ENCODE results near the gene SLC6A16.
"Not testable (repeated sequence)": the region's sequence is repeated elsewhere in the genome, so short reads cannot be mapped to it uniquely, and the experiment has no call there.

Gene SLC6A16

DNA sequence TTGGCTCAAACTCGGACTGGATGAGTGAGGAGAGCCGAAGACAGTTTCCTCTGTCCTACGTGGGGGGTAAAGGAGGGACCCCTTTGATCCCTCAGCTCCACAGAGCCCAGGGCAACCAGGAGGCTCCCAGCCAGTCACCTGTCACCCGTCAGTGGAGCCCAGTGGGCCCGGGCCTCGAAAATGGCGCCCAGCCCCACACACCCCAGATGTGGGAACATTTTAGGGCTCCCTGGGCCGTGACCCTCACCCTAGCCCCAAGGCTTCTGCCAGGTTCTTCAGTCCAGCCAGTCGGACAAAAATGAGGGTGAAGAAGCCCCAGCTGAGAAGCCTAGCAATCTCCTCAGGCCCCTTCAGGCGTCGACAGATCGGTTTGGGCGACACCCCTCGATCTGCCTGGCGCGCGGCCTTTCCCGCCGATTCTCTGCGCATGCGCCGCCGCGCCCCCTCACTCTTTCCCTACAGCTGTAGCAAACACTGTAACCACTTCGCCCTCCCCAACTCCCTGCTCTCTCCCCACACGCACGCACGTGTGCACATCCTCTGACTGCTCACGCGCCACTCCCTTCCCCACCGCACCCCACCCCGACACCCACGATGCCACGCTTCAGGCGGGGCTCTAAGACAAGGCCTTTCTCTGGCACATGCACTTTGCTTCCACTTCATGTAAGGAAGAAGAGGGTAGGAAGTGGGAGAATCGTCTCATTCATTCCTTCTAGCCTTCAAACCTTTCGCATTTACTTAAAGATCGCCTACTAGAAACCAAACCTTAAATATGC is at the start of gene SLC6A16:
SLC6A16 (minus strand) TSS at position 391 of the 776 bp plus-strand sequence. CDS start 13,844 bp downstream, outside the sequence.
- DNase-seq (ENCODE audit: low spot score) = no peak

GRCh38 chr19:49373174-49373573 is 48.2 kb upstream of the SLC6A16 start:
- DNase-seq (ENCODE audit: low spot score) = not testable (repeated sequence)

DNA sequence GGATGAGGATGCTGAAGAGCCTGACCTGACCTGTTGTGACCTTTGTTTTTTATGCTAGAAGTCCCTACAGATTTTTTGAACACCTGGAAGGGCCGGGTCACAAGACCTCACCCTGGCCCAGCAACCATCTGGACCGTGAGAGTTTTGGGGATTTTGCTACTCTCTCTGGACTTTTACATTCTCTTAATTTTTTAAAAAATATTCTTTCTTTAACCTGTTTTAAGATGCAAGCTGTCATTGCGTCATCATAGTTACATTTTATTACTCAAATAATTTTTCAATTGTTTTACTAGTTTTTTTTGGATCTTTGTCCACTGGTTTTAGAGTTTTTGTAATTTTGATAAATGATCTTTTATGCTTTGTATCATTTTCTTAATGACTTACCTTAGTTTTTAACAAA is 46.2 kb upstream of the SLC6A16 start:
- no peak for DNase-seq (ENCODE audit: low spot score)

DNA sequence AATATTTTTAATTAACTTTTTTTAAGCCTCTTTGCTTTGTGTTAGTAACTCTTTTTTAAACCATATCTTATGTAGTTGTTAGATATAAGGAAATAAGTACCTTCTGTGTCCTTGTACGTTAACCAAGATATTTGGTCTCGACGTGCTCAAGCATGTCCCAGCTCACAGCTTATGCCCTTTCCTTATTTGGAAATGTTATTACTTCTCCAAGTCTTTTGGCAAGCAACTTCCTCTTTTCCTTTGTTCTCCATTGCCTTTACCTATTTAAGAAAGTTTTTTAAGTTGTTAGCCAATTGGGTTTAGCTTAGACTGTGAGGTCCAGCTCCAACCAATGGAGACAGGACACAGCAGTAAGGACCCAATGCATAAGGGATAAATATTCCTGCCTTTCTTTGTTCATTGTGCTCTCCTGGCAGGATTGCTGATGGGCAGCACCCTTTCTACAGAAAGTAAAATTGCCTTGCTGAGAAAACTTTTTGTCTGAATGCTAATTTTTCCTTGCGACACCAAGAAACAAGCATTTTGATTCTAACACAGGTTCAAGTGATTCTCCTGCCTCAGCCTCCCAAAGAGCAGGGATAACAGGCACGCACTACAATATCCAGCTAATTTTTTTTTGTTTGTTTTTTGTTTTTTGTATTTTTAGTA is 43.8 kb upstream of the SLC6A16 start:
- no peak for DNase-seq (ENCODE audit: low spot score)

DNA sequence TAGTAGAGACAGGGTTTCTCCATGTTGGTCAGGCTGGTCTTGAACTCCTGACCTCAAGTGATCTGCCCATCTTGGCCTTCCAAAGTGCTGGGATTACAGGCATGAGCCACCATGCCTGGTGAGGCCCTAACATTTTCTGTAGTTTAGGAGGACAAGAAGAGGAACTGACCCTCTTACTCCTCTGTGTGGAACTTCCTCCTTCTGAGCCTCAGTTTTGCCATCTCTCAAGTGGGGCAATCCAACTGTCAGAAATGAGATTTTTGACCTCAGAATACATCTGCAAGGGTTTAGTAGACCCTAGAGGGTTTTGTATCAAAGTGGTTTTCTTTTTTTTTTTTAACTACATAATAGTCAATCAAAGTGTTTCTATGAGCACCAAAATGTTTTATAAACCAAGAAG is 41.1 kb upstream of the SLC6A16 start:
- no peak for DNase-seq (ENCODE audit: low spot score)

DNA sequence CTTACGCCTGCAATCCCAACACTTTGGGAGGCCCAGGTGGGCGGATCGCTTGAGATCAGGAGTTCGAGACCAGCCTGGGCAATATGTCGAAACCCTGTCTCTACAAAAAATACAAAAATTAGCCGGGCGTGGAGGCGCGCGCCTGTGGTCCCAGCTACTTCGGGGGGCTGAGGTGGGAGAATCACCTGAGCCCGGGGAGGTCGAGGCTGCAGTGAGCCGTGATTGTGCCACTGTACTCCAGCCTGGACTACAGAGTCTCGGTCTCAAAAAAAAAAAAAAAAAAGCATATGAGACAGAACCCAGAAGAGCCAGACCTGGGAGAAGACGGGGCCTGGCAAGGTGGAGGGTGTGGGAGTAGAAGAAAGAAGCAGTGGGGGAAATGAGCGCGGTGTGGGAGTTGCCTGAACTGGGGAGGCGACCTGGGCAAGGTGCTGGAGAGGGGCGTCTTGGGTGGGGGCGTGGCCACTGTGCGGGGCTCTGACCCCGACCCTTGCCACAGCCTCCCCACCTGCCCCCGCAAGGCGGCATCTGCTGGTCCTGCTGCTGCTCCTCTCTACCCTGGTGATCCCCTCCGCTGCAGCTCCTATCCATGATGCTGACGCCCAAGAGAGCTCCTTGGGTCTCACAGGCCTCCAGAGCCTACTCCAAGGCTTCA is 39.2 kb upstream of the SLC6A16 start:
- DNase-seq (ENCODE audit: low spot score) = no peak

DNA sequence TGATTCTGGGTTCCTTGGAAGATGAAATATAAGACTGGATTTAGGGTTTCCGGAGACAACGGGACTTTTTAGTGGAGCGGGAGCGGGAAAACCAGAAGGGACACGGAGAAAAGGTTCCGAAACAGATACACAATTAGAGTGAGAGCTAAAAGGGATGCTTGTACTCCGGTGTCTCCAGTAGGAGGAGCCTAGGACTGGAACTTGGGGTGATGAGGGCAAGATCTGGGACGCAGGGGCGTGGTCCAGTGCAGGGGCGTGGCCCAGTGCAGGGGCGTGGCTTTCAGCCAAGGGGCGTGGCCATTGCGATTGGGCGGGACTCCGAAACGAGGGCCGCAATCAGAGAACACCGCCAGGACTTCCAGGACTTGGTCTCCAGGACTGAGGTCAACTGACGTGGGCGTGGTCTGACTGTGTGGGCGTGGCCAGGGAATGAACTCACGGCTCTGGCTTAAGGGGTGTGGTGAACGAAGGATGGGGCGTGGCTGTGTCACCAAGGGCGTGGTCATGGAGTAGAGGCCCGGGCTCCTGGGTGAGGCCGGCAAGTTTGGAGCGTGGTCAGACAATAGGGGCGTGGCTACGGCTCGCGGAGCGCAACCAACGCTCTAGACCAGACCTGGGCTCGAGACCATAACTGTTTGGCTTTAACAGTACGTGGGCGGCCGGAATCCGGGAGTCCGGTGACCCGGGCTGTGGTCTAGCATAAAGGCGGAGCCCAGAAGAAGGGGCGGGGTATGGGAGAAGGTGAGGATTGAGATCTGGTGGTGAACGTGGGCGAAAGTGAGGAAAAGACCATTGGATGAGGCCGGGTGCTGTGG is 38.5 kb upstream of the SLC6A16 start, which contains the start of gene DKKL1:
DKKL1 (plus strand) TSS at position 610 of the 815 bp plus-strand sequence; CDS start at position 732, 122 bp downstream.
- peak; percentile 94 for DNase-seq (ENCODE audit: low spot score)

DNA sequence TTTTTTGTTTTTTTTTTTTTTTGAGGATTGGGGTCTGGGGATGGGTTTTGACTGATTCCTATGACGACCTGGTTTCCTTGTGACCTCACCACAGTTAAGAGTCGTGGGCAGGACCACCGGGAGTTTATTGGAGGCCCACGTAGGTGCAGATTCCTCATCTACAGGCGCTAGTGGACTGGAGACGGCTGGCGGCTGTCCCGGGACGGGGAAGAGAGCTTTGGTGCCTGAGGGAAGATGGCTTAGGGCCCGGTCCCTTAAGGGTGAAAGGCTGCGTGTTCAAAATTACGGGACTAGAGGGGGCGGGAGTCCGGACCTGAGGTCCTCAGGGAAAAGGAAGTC is 37.9 kb upstream of the SLC6A16 start:
- no peak for DNase-seq (ENCODE audit: low spot score)

GRCh38 chr19:49362048-49362928 is 37.3 kb upstream of the SLC6A16 start, which contains the start of gene TEAD2:
Gene TEAD2, minus strand, starts transcription at chr19:49362416. Its CDS starts 2,341 bp downstream, at chr19:49360075.
- peak; percentile 27 for DNase-seq (ENCODE audit: low spot score)

GRCh38 chr19:49361438-49362047 is 36.6 kb upstream of the SLC6A16 start:
- peak; percentile 53 for DNase-seq (ENCODE audit: low spot score)

- DNase-seq (ENCODE audit: low spot score) = no peak
Observed at GRCh38 chr19:49359851-49360820, 35.1 kb upstream of the SLC6A16 start.

- no peak for DNase-seq (ENCODE audit: low spot score)
Observed at GRCh38 chr19:49357186-49357585, 32.2 kb upstream of the SLC6A16 start.

DNA sequence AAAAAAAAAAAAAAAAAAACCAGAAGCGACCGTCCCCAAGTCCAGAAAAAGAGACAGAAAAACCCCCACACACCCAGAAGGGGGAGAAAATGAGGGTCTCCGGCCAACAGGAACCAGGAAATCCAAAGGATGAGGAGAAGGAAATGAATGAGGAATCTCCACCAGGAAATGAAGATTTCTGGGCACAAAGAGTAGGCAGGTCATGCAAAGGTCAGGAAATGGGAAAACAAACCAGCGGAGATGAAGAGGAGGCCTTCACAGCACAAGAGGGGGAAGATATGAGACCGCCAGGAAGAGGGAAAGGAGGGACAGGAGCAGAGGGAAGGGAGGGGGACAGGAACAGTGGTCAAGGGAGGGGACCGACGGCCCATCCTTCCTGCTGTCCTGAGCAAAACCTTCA is 31.4 kb upstream of the SLC6A16 start:
- no peak for DNase-seq (ENCODE audit: low spot score)

DNA sequence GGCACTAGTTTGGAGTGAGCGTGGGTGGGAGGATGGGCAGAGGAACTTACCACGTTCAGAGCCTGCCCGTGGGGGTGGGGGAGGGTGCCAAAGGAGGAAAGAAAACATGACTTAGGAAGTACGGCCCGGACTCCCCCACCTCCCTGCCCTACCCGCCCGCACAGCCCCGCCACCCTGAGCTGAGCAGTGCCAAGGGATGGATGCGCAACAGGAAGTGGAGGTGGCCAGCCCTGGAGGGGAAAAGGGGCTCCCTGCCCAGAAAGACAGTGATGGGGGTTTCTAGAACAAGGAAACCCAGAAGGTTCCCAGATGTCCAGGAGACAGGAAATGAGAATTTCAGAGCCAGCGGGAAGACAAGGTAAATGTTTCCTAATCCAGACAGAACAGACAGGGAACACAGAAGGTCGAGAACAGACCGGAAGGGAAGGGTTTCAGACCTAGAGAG is 30.9 kb upstream of the SLC6A16 start:
- no peak for DNase-seq (ENCODE audit: low spot score)

GRCh38 chr19:49349567-49349966 is 24.6 kb upstream of the SLC6A16 start:
- DNase-seq (ENCODE audit: low spot score) = no peak

DNA sequence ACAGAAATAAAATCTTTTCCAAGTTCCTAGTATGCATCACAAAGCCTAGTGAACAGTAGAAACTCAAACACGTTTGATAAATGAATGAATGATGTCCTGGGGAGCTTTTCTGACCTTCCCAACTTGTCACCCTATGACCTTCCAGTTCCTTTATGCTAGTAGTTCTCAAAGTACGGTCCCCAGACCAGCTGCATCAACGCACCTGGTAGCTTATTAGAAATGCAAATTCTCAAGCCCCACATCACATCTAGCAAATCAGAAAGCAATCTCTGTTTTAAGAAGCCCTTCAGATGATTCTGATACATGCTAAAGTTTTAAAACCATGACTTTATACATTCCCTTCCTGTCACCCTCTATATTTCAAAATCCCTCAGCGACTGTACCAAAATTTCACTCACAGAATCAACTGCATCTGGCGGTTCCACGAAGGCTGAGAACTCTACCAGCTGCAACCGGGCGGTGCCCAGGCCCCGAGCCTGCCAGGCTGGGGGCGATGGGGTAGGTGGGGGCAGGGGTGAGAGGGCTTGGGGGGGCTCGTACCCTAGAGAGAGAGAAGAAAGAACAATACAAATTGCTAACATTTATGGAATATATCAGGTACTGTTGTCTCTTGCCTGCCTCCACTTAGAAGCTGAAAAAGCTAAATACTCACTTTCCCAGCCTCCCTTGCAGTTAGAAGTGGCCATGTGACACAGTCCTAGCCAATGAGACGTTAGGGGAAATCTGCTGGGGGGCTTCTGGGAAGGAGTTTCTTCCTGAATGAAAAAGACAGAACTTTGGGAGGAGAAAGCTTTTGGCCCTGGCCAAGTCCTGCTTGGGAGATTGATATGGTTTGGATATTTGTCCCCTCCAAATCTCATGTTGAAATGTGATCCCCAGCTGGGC is 23.6 kb upstream of the SLC6A16 start:
- DNase-seq (ENCODE audit: low spot score) = no peak

DNA sequence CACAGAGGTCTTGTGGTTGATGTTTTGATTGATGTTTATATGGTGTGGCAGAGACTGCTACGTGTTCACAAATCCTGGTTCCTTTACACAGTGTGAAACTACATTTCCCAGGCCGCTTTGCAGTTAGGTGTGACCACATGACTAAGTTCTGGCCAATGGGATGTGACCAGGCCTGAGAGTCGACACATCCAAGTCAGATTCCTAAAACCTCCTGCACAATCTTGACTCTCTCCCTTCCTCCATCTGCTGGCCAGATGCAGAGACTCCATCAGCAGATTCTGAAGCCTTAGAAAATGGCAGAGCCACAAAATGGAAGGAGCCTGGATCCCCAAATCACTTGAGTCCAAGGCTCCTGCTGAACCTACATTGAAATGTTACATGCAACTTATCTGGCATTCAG is 22.8 kb upstream of the SLC6A16 start:
- DNase-seq (ENCODE audit: low spot score) = peak; percentile 73

GRCh38 chr19:49347191-49347590 is 22.2 kb upstream of the SLC6A16 start:
- no peak for DNase-seq (ENCODE audit: low spot score)
